Mucosa of descending colon (tissue), 3 donors: ENCODE results near the gene ANKRD11. TPM values are rescaled to one million over a fixed set of nuclear protein-coding genes. Genes with fewer than 3 reads are reported as not detected.
"Not testable (repeated sequence)": the region's sequence is repeated elsewhere in the genome, so short reads cannot be mapped to it uniquely, and the experiment has no call there.

ENCODE experiments used
- ATAC-seq: fragments of 200-7000 bp; cut with Tn5 transposase; one replicate; pipeline ENCODE4 v1.9.1; 2020; ENCODE audit warnings: mild to moderate bottlenecking, moderate library complexity
- DNase-seq, 3 donors: peaks; one replicate each; pipeline ENCODE4 v3.0.0-alpha.2; 2020
- H3K36me3 ChIP-seq: fragments of 200-600 bp; one replicate; pipeline ENCODE4 v1.8.0; 2021; ENCODE audit warnings: low read depth, mild to moderate bottlenecking
- H3K4me1 ChIP-seq: fragments of 200-600 bp; one replicate; pipeline ENCODE4 v1.8.0; 2021; ENCODE audit warnings: low read depth, mild to moderate bottlenecking
- H3K4me3 ChIP-seq: fragments of 200-600 bp; one replicate; pipeline ENCODE4 v1.8.0; 2021; ENCODE audit warnings: mild to moderate bottlenecking
- H3K9me3 ChIP-seq: fragments of 200-600 bp; one replicate; pipeline ENCODE4 v1.8.0; 2021; ENCODE audit warnings: mild to moderate bottlenecking
- intact Hi-C, 2 donors: fragments of 100-400 bp; cut with DNase I in 1 of 2; cut with micrococcal nuclease in 1 of 2; formaldehyde crosslinking; loops; one replicate each; pipeline versions ENCODE4 v1.11.0 to v1.11.1; 2022; cut with DNase I, micrococcal nuclease
- total RNA-seq, 3 donors: library from RNA; stranded (reverse); fragmentation: NEBNext Ultra II Directional in 2 of 3; extraction: Animal tissue kit (Norgen Biotek cat#: 25700) in 2 of 3; gene quantifications; one replicate each; pipeline versions ENCODE4 v1.2.1 to v1.2.4, GENCODE V29; 2021 to 2023
- TF ChIP-seq, protein P1 (sequence below): fragments of 200-600 bp; IDR thresholded peaks from one replicate; pipeline ENCODE4 v1.8.0; 2022; ENCODE audit warnings: antibody characterized with exemption, mild to moderate bottlenecking
- donor health status: DM: no; HTN: no; CAD: no; lungs with moderate emphysema.
- donor health status: DM: no; HTN: no; CAD: no.
- donor health status: DM: no; HTN: yes; CAD: no.

Gene ANKRD11
- total RNA-seq, 3 donors from 2014 or later: 125 to 127 (median 127) TPM

DNA sequence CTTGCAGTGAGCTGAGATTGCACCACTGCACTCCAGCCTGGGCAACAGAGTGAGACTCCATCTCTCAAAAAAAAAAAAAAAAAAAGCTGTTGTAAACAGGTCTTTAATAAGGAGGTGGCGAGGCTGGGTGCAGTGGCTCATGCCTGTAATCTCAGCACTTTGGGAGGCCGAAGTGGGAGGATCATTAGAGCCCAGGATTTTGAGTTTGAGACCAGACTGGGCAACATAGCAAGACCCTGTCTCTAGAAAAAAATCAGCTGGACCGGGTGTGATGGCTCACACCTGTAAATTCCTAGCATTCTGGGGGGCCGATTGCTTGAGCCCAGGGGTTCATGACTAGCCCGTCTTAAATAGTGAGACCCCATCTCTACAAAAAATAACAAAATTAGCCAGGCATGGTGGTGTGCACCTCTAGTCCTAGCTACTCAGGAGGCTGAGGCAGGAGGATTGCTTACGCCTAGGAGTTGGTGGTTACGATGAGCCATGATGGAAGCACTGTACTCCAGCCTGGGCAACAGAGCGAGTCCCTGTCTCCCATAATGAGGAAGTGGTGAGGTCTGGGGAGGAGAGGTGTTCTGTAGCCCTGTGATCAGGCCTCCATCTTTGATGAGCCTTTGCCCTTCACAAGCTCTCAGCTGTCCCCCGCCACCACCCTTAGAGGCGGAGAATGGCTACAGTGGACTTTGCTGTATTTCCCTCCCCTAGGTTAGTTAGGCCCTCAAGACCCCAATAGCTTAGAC is 236.6 kb downstream of the ANKRD11 start:
- ATAC-seq (no peak), DNase-seq (no peak)
- intact Hi-C loops: no loop called here
- Histone ChIP-seq H3K4me1 (peaks cover 16% of the 10 kb centered on the region), H3K4me3 (no peak overlapping the region), H3K9me3 (peaks cover 5% of the 10 kb centered on the region), H3K36me3 (no peaks in the 10 kb centered on the region)
- TF ChIP-seq, protein P1, sequence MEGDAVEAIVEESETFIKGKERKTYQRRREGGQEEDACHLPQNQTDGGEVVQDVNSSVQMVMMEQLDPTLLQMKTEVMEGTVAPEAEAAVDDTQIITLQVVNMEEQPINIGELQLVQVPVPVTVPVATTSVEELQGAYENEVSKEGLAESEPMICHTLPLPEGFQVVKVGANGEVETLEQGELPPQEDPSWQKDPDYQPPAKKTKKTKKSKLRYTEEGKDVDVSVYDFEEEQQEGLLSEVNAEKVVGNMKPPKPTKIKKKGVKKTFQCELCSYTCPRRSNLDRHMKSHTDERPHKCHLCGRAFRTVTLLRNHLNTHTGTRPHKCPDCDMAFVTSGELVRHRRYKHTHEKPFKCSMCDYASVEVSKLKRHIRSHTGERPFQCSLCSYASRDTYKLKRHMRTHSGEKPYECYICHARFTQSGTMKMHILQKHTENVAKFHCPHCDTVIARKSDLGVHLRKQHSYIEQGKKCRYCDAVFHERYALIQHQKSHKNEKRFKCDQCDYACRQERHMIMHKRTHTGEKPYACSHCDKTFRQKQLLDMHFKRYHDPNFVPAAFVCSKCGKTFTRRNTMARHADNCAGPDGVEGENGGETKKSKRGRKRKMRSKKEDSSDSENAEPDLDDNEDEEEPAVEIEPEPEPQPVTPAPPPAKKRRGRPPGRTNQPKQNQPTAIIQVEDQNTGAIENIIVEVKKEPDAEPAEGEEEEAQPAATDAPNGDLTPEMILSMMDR: no peak

DNA sequence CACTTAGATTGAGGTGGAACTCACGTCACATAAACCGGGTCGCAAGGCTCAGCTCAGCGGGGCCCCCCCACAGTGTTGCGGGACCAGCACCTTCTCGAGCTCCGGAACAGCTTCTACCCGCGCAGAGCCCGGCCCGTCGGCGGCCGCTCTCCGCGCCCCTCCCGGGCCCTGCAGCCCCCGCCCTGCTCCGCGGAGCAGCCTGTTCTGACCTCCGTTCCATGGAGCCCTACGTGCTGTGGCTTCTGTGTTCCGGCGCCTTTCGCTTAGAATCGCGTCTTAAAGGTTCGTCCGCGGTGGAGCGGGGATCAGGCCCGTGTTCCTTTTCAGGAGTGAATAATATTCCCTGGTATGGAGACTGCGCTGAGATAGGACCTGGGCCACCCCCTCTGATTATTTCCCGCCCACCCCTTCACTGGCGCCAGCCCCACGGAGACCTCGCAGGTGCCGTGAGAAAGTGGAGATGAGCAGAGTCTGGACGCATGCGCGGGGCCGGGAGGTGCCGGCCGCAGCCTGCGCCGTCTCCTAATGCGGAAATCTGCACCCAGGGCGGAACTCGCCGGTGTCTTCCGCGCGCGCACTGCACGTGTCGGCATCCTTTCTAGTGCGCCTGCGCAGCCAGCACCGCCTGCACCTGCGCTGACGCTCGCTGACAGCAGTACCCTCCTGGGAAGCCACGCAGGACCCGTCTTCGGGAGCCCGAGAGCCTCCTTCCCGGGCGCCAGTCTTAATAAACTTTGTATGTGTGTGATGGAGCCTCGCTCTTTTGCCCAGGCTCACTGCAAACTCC is 242.0 kb downstream of the ANKRD11 start:
- H3K9me3 ChIP-seq: peaks cover 5% of the 10 kb centered on the region
- H3K4me3 ChIP-seq: no peak overlapping the region
- DNase-seq (peak in 1 of 3 donors; percentile 38), ATAC-seq (no peak)
- no peaks in the 10 kb centered on the region for H3K36me3 ChIP-seq
- TF ChIP-seq, protein P1: no peak
- H3K4me1 ChIP-seq: peaks cover 8% of the 10 kb centered on the region
- intact Hi-C loops: no loop called here

DNA sequence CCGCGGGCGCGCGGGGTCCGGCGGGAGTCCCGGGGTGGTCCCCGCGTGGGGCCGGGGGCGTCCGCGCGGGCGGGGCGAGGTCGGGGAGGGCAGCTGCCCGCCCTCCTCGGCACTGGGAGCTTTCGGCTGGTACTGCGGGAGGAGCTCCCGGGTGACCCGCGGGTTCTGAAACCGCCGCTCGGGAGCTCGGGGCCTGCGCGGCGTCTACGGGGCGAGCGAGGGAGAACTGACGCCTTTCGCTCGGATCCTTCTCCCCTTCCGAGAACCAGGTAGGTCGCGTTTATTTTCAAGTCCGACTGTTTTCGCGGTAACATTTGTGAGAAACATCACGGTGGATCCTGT is 242.7 kb downstream of the ANKRD11 start:
- H3K9me3 ChIP-seq, H3K4me3 ChIP-seq, H3K4me1 ChIP-seq, intact Hi-C loops, H3K36me3 ChIP-seq, DNase-seq: not testable (repeated sequence)
- ATAC-seq: peak; percentile 8

DNA sequence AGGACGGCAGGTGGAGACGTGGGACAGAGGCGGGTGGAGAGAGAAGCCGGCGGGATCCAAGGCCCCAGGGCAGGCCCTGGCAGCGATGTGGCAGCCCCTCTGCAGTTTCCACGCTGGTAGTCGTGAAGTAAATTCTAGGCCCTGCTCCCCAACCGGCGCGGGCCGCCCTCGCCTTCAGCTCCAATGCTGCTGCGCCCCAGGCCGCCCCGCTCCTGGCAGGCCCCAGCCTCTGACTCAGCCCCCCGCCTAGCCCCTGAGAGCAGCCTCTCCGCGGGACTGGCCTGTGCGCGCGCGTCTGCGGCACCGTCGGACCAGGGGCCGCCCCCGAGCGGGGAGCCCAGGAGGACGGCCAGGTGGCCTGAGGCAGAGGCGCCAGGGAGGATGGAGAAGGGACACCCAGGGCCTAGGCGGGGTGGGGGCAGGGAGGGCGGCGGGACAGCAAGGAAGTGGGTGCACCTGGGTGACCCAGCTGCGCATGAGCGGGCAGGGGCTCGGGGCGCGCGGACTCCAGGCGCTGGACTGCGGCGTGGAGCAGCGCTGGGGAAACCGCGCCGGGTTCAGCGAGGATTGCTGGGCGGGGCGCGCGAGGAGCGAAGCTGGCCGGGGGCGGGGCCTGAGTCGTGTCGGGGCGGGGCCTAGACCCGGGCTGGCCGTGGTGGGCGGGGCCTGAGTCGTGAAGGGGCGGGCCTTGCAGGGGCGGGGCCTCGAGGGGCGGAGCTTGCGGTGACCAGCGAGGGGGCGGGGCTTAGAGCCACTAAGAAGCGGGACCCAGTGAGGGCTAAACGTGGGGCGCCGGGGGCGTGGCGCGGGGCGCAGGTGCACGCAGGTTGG is 243.2 kb downstream of the ANKRD11 start:
- TF ChIP-seq, protein P1: no peak
- Histone ChIP-seq H3K4me1 (peaks cover 8% of the 10 kb centered on the region), H3K36me3 (no peaks in the 10 kb centered on the region), H3K4me3 (no peak overlapping the region), H3K9me3 (peaks cover 5% of the 10 kb centered on the region)
- ATAC-seq: peak; percentile 99
- intact Hi-C loops: no loop called here
- peak; percentile 91 to 94 (median 91) for DNase-seq

DNA sequence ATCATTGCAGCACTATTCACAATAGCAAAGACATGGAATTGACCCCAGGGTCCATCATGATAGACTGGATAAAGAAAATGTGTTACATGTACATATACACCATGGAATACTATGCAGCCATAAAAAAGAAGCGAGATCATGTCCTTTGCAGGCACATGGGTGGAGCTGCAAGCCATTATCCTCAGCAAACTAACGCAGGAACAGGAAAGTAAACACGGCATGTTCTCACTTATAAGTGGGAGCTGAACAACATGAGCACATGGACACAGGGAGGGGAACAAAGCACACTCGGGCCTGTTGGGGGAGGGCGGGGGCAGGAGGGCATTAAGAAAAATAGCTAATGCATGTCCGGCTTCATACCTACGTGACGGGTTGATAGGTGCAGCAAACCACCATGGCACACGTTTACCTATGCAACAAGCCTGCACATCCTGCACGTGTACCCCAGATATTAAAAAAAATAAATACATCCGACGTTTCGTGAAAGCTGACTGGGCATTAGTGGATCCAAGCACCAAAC is 243.9 kb downstream of the ANKRD11 start:
- DNase-seq: no peak
- peaks cover 5% of the 10 kb centered on the region for H3K9me3 ChIP-seq
- no peaks in the 10 kb centered on the region for H3K36me3 ChIP-seq
- TF ChIP-seq, protein P1: no peak
- intact Hi-C loops: no loop called here
- peaks cover 13% of the 10 kb centered on the region for H3K4me1 ChIP-seq
- H3K4me3 ChIP-seq: no peak overlapping the region
- ATAC-seq: no peak
